HG03354 (cell line): ENCODE measurements around the gene BCAR1.

Experiments used
- ATAC-seq: cut with Tn5 transposase; IDR thresholded peaks from one replicate; pipeline ENCODE4 v1.9.1; 2021; ENCODE audit warnings: mild to moderate bottlenecking; ENCODE audit not compliant: unreplicated experiment, poor library complexity, severe bottlenecking

The BCAR1 gene

DNA sequence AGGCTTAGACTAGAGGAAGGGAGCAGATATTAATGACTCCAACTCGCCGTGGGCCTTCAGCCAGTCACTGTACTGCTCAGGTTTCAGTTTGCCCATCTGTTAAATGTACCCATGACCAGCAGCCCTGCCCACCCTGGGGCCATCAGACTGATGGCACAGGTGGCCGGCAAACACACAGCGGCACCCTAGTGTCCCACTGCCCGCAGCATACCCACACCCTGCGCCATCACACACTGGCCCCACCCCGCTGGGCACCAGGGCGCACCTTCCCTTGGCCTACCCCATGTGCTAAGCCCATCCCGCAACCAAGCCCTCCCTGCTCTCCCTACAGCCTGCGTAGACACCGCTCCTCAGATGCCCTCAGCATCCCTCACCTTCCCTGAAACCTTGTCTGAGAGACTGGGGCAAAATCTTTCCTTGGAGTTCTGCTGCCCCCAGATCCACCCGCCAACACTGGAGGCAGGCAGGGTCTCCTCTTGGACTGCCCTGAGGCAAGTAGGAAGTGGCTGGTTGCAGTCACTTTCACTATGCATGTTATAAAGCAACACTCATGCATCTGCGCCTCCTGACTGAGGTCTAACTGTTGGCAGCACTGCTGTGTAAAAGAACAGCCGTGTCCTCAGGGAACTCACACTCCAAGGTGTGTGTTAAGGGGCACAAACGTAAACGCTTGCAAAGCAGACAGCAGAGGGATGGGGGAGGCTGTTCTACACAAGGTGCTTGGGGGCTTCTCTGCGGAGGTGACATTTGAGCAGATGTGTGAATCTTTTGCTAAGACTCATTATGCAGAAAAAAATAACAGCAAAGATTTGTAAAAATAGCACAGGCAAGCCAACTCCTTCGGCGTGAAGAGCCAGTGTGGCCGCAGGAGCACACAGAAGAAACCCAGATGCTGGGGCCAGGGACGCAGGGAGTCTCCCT, 6.7 kb upstream of the BCAR1 start:
- no peak for ATAC-seq

GRCh38 chr16:75256696-75257343, 5.4 kb upstream of the BCAR1 start:
- ATAC-seq, result no peak

DNA sequence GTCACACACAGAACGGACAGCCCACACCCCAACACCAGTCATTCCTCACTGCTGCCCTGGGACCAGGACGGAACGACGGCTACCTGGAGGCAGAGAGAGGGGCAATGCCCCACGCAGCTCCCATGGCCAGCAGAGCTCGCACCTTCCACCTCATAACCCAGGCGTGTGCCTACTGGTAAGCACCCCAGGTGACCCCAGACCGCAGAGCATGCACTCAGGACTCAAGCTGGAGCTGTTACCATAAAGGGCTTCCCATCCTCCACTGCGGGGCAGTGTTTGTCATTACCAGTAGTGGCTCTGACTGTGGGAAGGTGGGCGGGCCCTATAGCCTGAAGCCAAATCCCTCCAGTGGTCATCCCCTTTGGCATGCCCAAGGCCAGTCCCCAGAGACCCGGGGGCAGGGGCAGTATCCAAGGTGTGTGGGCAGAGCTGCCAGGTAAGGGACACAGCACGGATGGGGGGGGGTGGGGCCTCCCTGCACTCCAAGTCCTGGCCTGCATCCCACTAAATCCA, 4.7 kb upstream of the BCAR1 start:
- no peak for ATAC-seq

DNA sequence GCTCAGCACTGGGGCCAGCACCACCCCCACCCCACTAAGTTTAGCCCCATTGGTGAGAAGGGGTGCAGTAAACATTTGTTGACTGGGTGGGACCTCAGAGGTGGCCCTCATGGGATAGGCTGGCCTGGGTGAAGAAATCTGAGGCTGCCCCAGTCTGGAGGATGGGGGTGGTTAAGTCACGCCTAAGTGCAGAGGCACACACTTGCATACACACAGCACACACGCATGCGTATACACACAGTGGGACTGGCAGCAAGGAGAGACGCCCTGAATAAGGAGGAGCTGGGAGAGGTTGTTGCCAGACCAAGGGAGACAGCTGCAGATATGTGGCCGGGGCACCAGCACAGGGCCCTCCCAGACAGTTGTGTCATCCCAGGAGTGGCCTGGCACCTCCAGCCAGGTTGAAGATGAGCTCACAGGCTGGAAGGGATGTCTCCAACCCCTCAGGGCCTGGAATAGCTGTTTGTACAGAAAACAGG, 3.0 kb upstream of the BCAR1 start:
- ATAC-seq, result no peak

DNA sequence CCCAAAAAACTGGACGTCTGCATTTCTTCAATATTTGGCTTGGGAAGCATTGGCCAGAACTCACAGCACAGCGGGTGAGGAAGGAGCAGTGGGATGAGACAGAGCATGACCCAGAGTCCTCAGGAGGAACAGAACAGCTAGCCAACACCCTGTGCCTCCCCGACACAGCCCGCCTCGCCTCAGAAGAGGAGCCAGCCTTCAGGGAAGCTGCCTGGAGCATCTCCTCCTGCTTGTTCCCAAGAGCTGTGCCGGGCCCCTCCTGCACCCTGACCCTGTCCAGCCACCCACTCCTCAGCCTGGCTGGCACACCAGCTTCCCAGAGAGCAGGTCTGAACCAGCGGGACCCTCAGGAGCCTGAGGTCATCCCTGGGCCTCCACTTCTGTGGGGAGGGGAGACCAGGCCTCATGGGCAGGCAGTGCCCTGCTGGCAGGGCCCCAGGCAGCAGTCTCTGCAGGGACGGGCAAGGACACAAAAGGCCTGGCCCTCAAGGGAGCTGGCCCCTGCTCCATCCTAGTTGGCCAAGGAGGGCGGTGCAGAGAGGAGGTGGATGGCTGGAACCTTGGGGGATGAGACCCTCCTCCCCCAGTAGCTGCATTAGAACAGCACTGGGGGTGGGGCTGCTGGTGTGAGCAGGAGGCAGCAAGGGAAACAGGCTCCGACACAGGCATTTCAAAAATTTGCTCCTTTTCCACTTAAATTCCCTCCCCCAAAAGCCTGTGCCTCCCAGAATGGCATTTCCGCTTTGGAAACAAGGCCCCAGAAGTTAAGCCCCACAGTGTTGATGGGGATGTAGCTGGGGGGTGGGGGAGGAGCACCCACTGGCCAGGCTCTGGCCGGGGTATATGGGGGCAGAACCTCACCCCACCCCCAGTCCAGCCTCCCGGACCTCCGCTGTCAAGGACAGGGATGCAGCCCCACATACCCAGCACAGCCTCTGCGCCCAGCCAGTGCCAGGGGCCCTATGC, 1.8 kb upstream of the BCAR1 start:
- ATAC-seq, result no peak

- no peak for ATAC-seq
These were observed 833 bp upstream of the BCAR1 start for GRCh38 chr16:75252049-75252864.

DNA sequence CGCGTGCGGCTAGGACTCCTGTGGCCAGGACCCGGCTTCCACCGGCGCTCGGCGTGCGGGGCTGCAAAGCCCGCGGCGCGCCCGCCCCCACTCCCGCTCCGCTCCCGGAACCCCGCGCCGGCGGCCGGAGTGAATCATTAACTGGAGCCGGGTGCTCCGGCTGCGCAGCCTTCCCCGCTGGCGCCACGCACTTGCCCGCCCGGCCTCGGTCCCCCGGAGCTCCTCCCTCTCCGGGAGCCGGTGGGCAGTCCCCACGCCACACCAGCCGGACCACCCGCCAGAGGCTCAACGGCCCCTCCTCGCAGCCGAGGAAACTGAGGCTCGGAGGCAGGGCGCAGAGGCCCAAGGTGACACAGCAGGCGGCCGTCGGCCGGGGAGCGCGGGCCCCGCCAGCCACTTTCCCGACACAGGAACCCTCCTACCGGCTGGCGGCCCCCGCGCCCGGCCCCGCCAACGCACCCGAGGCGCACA, 580 bp downstream of the BCAR1 start:
- peak; percentile 50 for ATAC-seq

DNA sequence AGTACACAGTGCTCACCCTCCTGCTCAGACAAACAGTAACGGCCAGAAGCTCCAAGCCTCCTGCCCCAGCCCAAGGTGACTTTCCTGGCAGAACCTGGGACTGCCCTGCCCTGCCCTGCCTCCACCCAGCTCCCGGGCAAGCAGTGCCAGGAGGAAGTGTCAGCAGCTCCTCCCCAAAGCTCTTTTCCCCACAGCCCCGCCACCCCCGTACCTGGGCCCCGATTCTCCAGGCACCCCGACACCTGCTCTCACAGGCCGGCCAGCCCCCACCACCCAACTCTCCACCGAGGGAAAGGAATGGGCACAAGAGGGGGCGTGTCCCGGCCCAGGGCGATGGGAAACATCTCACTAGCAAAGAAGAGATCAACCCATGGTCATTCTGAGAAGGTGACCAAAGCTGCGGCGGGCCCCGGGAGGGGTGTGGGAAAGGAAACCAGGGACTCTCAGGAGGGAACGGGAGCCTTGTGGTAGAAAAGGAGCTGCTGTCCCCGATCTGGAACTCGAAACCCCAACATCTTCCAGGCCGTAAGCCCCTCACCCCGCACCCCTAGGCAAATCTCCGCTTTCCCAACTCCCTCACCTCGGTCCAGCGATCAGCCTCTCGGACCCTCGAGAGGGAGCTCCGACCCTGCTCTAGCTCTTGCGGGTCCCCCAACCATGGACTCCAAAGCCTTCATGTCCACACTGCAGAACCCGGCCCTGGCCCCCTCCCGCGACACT, 1.2 kb downstream of the BCAR1 start:
- no peak for ATAC-seq

DNA sequence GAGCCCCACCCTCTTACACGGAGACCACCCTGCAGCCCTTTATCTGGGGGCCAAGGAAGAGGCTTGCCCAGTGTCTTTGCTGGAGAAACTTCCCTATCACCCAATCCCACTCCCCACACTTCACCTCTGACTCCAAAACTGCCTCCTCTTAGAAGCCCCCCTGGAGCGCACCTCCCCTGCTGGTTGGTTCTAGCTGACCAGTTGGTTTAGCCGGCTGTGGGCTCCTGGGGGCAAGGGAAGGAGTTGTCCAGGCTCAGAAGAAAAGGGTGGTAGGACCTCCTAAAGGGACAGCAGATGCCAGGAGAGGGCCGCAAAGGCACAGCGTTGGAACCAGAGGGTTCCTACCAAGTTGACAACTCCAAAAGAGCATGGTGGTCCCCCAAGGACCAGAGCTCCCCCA, 2.0 kb downstream of the BCAR1 start:
- ATAC-seq, result no peak

- ATAC-seq, result no peak
These were observed 2.7 kb downstream of the BCAR1 start for GRCh38 chr16:75248536-75249380.

- ATAC-seq, result no peak
These were observed 3.3 kb downstream of the BCAR1 start for GRCh38 chr16:75248142-75248535.

DNA sequence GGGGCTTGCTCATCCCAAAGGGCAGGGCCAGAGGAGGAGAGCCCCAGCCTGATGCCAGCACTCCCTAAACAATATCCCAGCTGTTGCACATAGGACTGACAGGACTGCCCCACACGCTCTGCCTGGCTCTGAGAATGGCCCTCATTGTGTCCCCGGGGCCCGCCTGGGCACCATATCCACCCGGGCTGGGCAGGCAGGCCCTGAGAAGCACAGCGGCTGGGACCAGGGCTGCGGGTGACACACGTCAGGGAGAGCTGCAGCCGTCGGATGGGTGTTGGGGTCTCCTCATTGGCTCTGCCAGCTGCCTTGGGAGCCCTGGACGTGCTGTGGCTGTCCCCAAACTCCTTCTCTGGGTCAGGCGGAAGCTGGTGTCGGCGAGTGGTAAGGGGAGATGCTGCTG, 4.2 kb downstream of the BCAR1 start:
- no peak for ATAC-seq

DNA sequence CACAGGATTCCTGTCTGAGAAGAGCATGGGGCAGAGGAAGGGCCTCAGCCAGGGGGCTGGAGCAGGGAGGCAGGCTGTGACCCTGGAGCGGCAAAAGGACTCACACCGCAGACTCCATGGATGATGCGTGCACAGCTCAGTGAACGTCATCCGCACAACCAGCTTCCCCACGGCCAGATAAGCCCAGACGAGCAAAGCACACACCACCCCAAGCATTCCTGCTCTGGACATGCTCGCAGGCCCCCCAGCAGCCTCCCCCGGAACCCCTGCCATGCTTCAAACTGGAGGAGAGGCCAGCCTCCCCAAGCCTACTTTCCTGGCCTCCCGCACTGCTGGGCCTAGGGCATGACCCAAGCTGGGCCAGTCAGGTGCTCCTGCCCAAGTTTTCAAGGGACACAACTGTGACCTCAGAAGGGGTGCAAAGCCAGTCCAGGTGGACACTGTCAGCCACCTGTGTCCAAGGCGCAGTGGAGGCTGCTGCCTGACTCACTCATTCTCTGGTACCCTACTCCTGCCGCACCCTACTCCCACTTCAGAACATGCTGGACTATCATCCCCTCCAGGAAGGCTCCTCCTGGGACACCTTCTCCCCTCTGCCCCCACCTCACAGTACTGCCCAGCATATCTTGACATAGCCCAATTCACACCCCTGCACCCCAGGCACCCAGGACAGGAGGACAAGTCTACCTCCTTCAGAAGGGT, 4.8 kb downstream of the BCAR1 start:
- no peak for ATAC-seq

DNA sequence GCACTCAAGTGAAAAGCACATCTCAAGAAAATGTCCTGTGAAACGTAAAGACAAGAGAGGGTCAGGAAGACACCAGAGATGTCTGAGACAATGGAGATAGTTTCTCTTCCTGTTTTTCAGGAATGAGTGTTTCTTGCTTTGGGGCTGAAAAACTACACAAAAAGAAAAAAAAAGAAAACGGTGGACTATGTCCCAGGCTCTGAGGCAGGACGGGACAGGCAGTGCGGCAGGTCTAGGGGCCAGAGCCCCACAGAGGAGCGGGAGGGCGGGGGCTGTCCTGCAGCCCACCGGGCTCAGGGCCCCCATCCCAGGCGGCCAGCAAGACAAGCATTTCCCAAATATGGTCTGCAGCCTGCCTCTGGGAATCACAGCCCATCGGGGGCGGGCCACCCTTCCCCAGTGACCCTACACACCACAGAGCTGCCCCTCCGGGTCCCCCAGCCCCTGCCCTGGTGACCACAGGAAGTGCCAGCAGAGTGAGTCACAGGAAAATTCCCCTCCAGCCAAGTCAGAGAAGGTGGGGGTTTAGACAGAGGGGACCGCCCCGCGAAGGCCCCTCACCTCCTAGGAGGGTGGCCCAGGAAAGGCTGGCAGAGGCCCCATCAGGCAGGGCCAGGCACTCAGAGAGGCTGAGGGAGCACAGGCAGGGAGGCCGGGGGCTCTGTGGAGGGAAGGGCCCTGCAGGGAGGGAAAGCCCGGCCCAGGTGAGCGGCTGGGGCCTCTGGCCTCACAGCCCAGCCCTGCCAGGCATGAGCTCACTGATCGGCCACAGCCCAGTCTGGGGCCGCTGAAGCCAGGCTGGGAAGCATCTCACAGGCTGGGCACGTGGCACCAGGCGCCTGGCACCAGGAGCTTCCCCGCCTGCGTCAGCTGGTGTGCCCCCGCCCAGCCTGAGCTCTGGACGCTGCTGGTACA, 6.3 kb downstream of the BCAR1 start:
- ATAC-seq, result peak; percentile 39

DNA sequence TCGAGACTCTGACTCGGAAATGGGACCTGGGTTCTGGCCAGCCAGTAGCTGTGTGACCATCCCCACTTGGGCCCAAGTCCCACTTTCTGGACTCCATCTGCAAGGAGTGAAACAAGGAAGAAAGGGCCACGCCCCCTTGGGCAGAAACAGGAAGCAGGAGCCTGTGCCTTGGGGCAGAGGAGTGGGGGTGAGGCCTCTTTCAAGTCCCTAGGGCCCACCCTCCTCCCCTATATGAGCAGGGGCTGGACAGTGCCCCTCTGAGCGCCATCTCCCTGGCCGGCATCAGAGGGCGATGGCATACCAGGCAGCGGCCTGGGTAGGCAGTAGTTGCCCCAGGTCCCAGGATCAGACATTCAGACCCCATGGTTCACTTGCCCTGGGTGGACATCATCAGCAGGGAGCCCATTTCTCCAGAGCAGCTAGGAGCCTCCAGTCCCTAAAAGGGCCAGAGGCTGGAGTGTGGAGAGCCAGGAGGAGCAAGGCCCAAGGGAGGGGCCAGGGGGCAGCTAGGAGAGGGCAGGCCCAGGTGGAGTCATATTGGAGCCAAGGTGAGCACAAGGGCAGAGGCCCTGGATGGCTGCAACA, 7.1 kb downstream of the BCAR1 start:
- no peak for ATAC-seq
